Measurements from ENCODE around the gene ARF3.

The ARF3 gene

GRCh38 chr12:48952691-48953090, 4.6 kb downstream of the ARF3 start:
- H3K36me3 ChIP-seq: peaks cover 27% of the 10 kb centered on the region
- H3K4me3 ChIP-seq (ENCODE audit: low read depth, low read length): no peak overlapping the region
- no peaks in the 10 kb centered on the region for H3K9me3 ChIP-seq (ENCODE audit: severe bottlenecking)
- DNase-seq: no peak
- TF ChIP-seq, protein P1, sequence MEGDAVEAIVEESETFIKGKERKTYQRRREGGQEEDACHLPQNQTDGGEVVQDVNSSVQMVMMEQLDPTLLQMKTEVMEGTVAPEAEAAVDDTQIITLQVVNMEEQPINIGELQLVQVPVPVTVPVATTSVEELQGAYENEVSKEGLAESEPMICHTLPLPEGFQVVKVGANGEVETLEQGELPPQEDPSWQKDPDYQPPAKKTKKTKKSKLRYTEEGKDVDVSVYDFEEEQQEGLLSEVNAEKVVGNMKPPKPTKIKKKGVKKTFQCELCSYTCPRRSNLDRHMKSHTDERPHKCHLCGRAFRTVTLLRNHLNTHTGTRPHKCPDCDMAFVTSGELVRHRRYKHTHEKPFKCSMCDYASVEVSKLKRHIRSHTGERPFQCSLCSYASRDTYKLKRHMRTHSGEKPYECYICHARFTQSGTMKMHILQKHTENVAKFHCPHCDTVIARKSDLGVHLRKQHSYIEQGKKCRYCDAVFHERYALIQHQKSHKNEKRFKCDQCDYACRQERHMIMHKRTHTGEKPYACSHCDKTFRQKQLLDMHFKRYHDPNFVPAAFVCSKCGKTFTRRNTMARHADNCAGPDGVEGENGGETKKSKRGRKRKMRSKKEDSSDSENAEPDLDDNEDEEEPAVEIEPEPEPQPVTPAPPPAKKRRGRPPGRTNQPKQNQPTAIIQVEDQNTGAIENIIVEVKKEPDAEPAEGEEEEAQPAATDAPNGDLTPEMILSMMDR (IDR thresholded peaks at IDR 0.05; ENCODE audit: low read depth, low read length): no peak
- no peak overlapping the region for H3K27ac ChIP-seq
- no peaks in the 10 kb centered on the region for H3K27me3 ChIP-seq (ENCODE audit: insufficient read depth, low read depth, severe bottlenecking)

DNA sequence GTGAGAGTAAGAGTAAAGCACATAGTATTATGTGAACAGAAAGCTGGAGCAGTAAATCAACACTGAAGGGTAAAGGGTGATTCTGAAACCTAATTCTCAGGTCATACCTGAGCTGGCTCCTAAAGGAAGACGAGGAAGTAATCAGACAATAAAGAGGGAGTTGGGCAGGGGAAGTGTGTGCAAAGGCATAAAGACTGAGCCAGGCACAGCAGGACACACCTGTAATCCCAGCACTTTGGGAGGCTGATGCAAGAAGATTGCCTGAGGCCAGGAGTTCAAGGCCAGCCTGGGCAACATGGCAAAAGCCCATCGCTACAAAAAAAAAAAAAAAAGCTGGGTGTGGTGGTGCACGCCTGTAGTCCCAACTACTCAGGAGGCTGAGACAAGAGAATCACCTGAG, 9.6 kb downstream of the ARF3 start:
- DNase-seq: no peak
- H3K27me3 ChIP-seq (ENCODE audit: insufficient read depth, low read depth, severe bottlenecking): no peaks in the 10 kb centered on the region
- H3K27ac ChIP-seq: no peak overlapping the region
- TF ChIP-seq, protein P1 (IDR thresholded peaks at IDR 0.05; ENCODE audit: low read depth, low read length): no peak
- H3K4me3 ChIP-seq (ENCODE audit: low read depth, low read length): no peak overlapping the region
- no peaks in the 10 kb centered on the region for H3K9me3 ChIP-seq (ENCODE audit: severe bottlenecking)
- peaks cover 15% of the 10 kb centered on the region for H3K36me3 ChIP-seq

DNA sequence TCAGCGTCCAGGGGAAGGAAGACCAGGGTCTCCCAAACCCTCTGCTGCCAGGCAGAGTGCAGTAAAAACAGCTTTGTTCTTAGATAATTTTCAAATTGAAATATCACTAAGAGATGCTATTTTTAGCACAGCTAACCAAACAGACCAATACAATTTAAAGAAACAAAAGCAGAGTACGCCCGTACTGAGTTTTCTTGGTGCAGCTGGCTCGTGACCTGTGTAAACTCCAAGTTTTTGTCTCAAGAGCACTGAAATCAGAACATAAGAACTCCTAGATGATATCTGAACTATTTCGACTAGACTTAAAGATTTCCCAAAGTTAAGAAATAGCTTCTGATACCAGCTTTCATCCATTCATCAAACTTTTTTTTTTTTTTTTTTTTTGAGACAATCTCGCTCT, 10.3 kb downstream of the ARF3 start:
- H3K4me3 ChIP-seq (ENCODE audit: low read depth, low read length): no peak overlapping the region
- no peaks in the 10 kb centered on the region for H3K9me3 ChIP-seq (ENCODE audit: severe bottlenecking)
- H3K27ac ChIP-seq: no peak overlapping the region
- TF ChIP-seq, protein P1 (IDR thresholded peaks at IDR 0.05; ENCODE audit: low read depth, low read length): no peak
- H3K36me3 ChIP-seq: peaks cover 11% of the 10 kb centered on the region
- DNase-seq: no peak
- H3K27me3 ChIP-seq (ENCODE audit: insufficient read depth, low read depth, severe bottlenecking): no peaks in the 10 kb centered on the region

DNA sequence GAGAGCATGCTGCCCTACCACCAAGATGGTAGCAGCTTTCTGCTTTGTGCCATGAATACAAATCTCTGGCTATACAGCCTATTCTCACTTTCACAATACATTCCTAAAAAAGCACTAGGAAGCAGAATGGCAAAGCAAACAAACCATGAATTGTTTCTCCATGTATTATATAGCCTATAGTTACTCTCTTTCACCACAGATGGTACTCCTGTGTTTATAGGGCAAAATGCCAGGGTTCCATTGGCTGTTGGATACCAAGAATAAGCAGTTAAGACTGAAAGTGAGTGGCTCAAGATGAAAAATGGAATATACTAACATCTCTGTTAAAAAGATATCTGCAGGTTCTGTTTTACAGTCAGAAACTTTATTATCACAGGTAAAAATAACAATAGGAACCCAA, 11.1 kb downstream of the ARF3 start:
- DNase-seq: no peak
- H3K4me3 ChIP-seq (ENCODE audit: low read depth, low read length): no peak overlapping the region
- H3K36me3 ChIP-seq: peaks cover 14% of the 10 kb centered on the region
- no peaks in the 10 kb centered on the region for H3K27me3 ChIP-seq (ENCODE audit: insufficient read depth, low read depth, severe bottlenecking)
- TF ChIP-seq, protein P1 (IDR thresholded peaks at IDR 0.05; ENCODE audit: low read depth, low read length): no peak
- H3K9me3 ChIP-seq (ENCODE audit: severe bottlenecking): no peaks in the 10 kb centered on the region
- no peak overlapping the region for H3K27ac ChIP-seq

DNA sequence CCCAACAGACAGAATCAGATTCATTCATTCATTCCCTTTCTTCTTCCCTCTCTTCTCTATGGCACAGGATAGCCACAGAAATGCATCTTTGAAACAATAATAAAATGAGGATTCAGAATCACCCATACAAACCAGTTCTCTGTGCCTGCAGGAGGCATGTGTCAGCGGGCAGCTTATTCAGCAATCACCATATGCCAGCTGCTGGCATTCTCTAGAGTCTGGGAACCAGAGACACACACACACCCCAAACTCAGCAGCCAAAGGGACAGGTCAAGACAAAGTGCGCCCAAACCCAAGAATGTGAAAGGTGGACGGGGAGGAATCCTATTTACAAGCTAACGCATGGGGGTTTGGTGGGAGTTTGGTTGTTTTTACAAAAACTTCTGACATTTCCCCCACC, 14.1 kb downstream of the ARF3 start:
- Histone ChIP-seq H3K27ac (no peak overlapping the region), H3K27me3 (ENCODE audit: insufficient read depth, low read depth, severe bottlenecking) (no peaks in the 10 kb centered on the region), H3K36me3 (peaks cover 22% of the 10 kb centered on the region), H3K4me3 (ENCODE audit: low read depth, low read length) (no peak overlapping the region), H3K9me3 (ENCODE audit: severe bottlenecking) (no peaks in the 10 kb centered on the region)
- no peak for DNase-seq
- TF ChIP-seq, protein P1 (IDR thresholded peaks at IDR 0.05; ENCODE audit: low read depth, low read length): no peak

GRCh38 chr12:48940181-48940580, 17.1 kb downstream of the ARF3 start:
- Histone ChIP-seq H3K27ac (no peak overlapping the region), H3K27me3 (ENCODE audit: insufficient read depth, low read depth, severe bottlenecking) (no peaks in the 10 kb centered on the region), H3K36me3 (peaks cover 44% of the 10 kb centered on the region), H3K9me3 (ENCODE audit: severe bottlenecking) (no peaks in the 10 kb centered on the region), H3K4me3 (ENCODE audit: low read depth, low read length) (no peak overlapping the region)
- TF ChIP-seq, protein P1 (IDR thresholded peaks at IDR 0.05; ENCODE audit: low read depth, low read length): no peak
- DNase-seq: no peak

Measured in WERI-Rb-1 (cell line).